Measurements from ENCODE around the gene TLE2.

Gene TLE2

DNA sequence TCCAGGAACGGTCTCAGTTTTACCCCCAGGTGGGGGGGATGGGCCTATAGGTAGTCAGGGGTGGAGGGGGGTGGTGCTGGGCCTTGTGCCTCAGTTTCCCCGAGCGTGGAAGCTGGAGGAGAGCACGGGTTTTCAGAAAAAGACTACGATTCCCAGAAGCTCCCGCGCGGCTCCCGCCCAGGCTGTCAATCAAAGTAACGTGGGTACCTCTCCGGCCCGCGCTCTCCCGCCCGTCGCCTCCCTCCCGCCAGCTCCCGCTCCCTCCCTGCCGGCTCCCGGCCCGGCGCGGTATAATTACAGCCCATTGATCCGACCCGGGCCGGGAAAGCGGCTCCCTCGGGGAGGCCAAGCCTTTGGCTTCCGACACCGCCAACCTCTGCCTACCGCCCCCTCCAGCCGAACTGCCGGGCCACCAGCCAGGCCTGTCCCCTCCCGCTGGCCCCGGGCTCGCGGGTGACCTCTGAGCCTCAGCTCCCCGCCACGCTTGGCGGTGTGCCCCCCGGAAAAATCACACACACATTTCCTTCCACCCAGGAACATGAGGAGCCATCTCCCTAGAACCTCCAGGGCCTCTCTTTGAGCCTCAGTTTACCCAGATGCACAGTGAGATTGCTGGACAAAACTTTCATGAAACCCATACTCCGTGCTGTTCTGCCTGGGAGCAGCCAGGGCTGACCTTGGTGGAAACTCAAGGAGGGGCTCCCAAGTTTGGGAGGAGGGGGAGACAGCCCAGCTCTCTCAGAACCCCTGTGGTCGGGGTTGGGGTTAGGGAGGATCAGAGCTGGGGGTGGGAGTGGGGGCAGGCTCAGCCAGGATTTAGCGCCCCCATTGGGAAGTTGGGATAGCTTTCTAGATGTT is 7.3 kb upstream of the TLE2 start:
- DNase-seq, result peak; percentile 89

DNA sequence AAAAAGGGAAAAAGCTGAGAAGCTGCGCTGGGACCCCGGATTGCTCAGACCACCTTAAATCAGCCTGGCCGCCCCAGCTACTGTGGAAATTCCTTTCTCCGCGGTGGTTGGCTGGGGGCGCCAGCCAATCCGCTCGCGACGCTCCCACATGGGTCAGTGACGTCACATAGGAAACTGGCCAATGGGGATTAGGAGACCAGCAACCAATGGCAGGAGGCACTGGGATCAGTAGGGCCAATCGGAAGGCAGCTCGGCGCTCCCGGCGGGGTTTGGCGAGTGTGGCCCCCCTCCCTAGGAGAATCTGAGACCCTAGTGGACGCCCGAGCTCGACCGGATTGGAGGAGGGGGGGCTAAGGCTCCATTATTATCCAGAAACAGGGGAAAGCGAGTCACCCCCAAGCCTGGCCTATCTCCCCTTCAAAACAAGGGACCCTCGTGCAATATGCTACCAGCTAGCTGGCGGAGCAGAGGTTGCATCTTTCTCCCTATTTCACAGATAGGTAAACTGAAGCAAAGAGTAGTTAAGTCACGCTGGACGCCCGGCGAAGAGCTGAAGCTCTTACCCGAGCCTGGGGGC is 6.5 kb upstream of the TLE2 start:
- peak; percentile 96 for DNase-seq

DNA sequence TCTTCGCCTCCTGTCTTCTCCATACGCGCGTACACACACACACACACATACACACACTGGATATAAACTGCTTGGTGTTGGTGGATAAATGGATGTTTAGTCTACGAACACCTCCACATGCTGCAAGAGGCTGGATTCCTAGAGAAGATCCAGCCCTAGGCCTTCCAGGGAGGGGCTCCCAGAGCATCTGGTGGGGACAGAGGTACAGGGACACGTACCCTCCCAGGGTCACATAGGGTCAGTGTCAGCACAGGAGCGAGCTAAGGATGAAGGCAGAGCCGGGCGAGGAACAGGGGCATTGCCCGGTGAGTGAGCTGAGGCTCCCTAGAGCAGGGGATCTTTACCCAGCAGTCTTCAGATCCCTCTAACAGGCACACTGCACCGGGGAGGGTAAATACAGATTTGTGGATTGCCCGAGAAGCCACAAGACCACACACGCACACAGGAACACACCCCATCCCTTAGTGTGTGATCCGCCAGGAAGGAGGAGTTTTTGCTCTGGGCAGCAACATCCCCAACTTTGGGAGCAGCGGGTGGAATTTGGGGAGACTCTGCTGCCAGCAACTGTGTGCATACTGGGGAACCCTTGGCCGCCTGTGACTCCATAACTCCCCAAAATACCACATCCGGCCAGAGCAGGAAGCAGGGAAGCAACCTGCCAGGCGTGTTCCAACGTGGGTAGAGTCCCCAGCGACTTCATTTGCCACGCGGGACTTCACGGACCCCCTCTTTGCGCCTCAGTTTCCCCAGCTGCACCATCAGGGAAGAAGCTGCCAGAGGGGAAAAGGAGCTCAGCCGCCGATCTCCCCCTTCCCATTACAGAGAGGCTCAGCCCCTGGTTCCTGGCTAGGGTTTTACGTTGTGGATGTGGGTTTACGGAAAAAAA is 5.8 kb upstream of the TLE2 start:
- DNase-seq, result peak; percentile 68

DNA sequence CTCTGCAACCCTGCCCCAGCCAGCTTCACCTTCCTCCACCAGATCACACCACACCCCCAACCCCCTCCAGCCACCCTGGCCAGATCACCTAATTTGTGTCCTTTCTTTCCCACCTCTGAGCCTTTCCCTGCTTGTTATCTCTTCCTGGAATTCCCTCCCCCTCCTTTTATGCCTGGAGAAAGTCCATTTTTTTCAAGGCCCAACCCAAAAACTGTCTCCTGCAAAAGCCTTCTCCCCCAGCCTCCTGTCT is 5.3 kb upstream of the TLE2 start:
- DNase-seq, result no peak

DNA sequence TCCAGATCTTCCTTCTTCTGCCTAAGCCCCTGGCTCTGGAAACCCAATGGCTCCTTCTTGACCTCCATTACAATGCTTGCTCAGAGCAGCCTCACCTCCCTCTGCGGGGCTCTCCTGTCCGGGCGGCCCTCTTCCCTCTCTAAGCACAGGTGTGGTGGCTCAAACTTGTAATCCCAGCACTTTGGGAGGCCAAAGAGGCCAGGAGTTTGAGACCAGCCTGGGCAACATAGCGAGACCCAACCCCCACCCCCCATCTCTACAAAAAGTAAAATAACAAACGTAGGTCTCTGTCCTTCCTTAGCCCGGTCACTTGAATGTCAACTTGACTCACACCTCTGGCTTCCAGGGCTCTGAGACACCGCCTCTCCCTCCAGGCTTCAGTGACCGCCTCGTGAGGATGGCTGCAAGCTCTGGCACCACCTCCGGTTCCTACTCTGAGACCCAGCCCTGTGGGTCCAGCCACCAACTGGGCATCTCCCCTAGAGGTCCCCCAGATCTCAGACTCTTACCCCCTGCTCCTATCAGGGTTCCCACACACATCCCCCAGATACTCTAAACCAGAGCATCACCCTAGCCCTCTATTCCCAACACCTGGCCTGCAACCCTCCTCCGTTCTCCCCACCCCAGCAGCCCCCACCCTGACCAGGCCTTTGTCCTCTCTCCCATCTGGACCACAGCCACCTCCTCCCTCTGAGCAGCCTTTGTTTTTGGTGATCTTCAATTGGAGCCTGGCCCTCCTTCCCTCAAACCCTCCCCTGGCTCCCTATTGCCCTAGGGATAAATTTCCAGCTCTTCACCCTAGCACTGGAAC is 4.7 kb upstream of the TLE2 start:
- no peak for DNase-seq

DNA sequence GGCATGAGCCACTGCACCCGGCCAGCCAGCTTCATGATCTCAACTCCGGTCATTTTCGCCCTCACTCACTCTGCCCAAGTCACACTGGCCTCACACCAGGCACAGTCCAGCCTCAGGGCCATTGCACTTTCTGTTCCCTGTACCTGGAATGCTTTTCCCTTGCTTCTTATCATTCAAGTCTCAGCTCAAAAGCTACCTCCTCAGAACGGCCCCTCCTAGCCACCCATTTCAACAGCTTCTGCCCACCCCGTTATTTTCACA is 2.5 kb upstream of the TLE2 start:
- DNase-seq, result no peak

DNA sequence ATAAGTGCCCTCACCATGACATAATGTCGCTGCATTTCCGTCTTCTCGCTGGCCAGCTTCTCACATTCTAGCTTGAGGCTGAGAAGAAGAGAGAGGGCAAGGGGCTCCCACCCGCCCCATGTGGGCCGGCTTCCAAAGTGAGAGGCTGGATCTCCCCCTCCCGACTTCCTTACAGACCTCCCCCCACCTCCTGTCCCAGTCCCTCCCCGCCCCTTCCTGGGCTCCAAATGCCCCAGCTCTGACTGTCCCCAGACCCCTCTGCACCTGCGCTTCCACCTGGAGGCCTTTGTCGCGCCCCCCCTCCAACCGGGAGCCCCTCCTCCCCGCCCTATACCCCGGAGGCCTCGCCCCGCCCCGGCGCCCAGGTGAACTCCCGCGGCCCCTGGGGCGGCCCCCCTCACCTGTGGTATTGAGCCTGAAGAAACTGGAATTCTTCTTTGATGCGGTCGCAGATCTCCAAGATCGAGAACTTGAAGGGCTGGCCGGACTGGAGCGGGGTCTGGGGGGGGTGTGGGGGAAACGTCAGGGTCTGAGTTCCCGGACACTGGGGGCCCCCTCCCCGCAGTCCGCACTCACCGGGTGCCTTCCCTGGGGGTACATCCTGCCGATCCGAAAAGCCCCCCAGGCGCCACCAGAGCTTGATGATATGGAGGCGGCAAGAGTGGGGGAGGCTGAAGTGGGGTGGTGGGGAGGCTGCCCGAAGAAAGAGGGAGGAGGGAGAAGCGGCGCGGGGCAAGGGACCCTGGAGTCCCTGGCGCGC is 595 bp downstream of the TLE2 start:
- no peak for DNase-seq

DNA sequence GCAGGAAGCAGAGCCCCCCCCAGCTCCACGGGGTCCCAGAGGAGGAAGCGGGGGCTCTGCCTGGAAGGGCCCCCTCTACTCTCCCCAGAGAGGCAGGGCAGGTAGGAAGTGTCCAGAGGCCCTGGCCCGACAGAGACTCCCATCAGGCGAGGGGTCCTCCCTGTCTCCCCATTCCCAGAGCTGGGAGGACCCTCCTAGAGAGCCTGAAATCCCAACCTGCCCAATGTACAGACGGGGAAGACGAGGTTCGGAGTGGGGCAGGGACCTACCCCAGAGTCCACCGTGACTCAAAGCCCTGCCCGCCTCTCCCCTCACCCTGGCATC is 1.1 kb downstream of the TLE2 start:
- no peak for DNase-seq

DNA sequence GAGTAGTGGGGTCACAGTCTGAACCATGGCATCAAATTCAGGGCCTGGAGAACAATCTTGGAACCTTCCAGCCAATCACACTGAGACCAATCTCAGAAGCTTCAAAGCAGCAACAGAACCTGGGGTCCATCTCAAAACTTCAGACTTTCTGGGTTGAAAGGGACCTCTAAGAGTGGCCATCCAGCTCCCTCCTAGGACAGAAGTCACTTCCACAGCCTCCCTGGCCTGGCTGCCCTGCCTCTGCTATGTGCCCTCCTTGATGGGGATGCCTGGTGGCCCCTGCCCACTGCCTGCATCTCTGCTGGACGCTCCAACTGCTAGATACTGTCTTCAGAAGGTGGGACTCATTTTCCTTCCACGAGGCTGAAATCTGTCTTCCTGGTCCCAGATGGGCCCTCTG is 1.8 kb downstream of the TLE2 start:
- DNase-seq, result no peak

DNA sequence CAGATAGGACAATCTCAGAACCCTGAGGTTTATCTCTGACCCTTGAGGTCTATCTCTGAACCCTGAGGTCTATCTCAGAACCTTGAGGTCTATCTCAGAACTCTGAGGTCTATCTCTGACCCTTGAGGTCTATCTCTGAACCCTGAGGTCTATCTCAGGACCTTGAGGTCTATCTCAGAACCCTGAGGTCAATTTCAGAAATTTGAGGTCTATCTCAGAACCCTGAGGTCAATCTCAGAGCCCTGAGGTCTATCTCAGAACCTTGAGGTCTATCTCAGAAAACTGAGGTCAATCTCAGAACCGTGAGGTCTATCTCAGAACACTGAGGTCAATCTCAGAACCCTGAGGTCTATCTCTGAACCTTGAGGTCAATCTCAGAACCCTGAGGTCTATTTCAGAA is 2.3 kb downstream of the TLE2 start:
- DNase-seq, result no peak

DNA sequence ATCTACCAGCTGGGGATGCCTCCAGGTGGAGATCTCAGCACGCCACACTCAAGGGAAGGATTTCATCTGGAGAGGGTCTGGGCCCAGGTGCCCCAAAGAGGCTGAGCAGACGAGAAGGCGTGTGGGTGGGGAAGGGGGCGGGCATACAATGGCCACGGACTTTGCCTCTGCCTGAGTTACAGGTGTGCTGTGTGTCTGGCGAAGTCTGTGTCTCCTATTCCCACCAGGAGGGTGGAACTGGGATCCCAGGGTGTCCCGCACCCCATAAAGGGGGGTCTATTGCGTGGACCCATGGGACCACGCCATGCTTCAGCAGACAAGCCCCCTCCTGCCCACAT is 3.6 kb downstream of the TLE2 start:
- DNase-seq, result no peak

DNA sequence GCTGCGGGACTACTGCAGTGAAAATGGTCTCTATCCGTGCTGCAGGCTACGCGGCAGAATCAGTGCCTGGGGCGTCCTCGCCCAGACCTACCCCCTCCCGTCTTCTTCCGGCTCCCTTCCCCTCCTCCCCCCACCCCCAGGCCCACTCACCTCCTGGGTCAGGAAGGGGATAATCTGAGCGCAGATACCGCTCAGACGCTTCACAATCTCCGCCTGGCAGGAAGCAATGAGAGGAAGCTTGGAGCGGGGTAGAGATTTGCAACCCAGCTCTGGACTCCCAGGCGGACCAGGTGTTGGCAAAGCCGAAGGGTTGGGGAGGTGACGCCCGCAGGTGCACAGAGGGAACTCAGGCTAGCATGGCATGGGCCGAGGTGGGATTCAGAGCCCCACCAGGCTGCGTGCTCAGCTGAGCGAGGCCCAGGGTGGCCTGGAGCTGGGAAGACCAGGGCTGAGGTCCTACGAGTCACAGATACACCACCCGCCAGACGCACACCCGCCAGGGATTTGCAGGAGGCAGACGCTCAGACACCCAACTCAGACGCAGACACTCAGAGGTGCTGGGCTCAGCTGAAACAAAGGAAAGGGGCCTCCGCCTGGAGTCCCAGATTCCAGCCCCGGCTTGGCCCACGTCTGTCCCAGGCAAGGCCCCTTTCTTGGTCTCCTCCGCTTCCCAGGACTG is 4.1 kb downstream of the TLE2 start:
- DNase-seq, result no peak

DNA sequence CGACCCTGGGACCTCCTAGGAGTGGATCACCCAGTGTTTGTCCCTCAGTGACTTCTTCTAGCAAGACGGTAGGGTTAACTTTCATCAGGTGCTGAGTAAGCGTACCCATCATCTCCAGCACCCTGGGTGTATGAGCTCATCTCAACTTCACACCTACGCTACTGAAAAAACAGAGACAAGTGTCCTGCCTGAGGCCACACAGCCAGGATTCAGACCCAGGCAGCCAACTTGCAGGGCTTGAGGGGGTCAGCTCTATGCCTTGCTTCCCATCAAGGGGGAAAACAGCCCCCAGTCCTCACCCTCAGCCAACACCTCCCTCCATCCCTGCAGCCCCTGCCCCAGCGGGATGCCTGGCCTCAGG is 4.6 kb downstream of the TLE2 start:
- peak; percentile 45 for DNase-seq

DNA sequence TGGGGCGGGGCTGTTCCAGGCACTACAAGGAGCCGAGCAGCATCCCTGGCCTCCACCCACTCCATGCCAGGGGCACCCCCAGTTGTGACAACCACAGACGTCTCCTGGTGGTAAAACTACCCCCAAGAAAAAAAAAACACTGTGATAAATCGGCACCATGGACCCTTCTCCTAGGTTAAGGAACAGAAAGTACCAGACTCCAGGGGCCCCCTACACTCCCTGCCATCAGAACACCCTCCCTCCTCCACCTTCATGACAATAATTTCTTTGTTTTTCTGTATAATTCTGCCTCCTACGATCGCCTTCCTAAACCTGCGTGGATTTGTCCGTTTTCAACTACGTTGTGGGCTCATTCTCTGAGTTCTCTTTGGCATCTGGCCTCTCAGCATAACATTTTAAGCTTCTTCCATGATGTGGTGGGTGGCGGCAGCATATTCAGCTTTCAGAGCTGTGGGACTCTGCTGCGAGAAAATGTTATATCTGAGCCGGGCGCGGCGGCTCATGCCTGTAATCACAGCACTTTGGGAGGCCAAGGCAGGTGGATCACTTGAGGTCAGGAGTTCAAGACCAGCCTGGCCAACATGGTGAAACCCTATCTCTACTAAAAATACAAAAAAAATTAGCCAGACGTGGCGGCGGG is 8.6 kb downstream of the TLE2 start:
- no peak for DNase-seq

DNA sequence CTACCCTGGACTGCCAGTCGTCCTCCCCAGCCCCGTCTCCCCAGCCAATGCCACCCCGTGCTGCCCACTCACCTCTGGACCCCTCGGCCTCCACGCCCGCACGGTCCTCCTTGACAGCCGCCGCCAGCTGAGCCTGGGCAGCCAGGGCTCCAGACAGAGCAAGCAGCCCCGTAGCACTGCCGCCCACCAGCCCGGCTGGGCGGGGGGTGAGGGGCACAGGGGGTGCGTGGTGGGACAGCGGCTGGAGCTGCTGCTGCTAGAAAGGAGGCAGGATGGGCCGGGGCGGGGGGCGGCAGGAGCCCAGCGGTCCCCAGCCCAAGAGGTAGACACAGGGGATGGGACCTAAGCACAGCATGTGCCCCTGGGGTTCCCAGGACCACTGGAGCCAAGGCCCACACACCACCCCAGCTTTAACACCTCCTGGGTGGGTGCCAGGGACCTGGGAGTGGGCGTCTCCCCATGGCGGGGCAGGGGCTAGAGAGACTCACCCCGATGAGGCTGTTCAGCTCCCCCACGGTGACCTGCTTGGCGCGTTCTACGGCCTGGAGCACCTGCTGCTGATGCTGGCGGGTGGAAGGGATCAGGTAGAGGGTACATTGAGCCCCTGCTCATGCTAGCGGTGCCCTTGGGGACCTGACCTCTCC is 9.7 kb downstream of the TLE2 start:
- no peak for DNase-seq

DNA sequence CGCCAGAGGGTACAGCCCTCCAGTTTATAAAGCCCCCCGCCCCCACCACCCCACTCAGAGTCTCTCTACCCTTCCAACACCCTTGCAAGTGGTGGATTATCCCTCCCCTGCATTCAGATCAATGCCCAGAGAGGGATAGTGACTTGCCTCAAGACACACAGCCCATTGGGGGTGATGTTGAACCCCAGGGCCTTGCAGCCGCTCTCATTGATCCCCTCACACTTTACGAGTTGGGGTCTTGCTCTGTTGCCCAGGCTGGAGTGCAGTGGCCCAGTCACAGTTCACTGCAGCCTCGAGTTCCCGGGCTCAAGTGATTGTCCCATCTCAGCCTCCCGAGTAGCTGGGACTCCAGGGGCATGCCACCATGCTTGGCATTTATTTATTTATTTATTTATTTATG is 11.2 kb downstream of the TLE2 start:
- no peak for DNase-seq

DNA sequence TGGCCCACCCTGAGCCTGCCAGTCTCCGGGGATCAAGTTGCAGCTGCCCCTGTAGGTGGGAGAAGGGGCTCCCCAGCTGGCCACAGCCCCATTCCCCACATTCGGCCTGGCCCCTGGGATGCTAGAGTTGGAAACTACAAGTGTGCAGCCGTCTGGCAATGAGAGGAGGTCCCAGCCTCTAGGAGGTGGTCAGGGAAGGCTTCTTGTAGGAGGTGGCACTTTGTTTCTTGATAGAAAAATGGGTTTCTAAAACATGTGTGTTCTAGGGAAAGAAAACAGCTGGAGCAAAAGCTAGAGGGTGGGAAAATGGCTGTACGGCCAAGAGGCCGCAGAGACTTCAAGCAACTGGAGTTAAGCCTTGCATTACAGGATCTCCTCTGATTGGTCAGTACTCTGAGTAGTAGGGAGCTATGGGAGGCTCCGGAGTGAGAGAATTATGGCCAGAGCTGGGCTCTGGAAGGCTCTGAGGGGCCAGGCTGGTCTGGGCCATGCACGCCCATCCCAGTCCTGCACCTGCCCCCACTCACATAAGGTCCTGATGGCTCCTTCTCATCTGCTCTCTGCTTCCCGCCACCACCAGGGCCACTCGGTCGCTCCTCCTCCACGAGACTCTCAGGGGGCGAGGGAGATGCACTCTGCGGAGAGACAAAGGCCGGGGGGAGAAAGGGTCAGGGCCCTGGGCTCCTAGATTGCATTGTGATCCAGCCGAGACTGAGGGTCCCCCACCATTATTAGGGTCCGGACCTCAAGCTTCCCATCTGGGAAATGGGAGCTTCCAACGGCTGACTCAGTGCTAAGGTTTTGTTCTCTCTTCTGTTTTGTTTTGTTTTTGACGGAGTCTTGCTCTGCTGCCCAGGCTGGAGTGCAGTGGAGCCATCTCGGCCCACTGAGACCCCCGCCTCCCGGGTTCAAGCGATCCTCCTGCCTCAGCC is 13.7 kb downstream of the TLE2 start:
- DNase-seq, result no peak

DNA sequence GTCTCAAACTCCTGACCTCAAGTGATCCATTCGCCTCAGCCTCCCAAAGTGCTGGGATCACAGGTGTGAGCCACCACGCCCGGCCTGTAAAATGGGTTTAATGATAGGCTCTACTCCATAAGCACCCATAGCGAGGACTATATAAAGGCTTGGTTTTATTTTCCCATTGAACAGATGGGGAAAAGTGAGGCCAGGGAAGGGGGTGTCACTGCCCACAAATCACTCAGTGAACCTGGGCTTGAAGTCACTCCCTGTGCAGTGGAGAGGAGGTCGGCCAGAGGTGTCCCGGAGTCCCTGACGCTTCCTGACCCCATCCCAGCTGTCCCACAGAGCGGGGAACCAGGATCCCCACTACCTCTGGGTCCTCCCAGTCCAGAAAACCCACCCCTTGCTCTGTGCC is 14.9 kb downstream of the TLE2 start:
- DNase-seq, result no peak

DNA sequence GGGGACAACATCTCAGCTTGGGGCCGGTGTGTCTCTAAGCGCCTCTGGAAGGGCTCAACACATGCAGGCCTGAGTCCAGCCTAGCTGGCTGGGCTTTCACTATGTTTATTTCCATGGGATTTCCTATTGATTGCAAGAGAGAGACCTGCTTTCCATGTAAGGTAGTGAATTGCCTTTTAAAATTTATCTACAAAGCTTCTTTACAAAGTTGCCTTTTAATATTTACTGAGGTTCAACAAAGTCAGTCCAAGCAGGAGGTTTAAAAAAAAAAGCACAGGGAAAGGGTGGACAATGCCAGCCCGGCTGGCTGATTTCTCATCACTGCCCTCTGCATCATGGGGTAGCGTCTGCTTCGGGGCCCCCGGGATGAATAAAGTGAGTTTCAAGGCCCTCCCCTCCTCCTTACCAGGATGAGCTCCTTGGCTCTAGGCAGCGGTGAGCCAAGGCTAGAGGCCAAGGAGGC is 15.8 kb downstream of the TLE2 start:
- no peak for DNase-seq

DNA sequence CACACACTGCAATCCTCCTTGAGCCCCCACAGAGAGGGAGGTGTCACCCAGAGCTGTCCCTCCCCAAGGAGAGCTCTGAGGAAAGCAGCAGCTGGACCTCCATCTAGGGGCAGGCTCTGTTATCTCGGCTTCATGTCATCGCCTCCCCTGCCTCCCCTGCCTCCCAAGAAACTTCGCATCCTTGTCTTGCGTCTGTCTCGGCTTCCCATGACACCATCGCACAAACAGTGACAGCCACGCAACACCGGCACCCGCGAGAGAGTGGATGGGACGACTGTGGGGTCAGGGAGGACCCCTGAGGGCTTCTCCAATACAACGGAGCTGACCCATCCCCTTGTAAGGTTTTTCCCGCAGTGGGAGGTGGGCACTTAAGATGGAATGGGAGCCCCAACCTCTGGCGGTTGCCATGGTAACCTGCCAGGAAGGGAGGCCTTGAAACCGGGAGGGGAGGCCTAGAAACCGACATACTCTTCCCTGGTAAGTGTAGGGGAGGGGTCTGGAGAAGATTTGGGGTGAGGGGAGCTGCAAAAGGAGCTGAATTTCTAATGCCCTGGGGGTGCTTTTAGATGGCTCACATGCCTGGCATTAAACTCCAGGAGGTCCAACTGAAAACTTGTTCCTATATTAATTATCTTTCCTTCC is 16.3 kb downstream of the TLE2 start:
- no peak for DNase-seq

Measured in activated CD4-positive, alpha-beta T cell treated with anti-CD3 and anti-CD28 coated beads for 48 hours (primary cell).